B cell (primary cell): Measurements from ENCODE around the gene RPS25.

Experiments
- EZH2 ChIP-seq: IDR thresholded peaks from 2 replicates; pipeline ENCODE4 v1.6.1; 2012; ENCODE audit warnings: borderline replicate concordance, low read depth, mild to moderate bottlenecking, moderate library complexity, low read length; ENCODE audit not compliant: insufficient read depth, poor library complexity, severe bottlenecking
- TF ChIP-seq, protein P1 (sequence below): fragments of 200-600 bp; IDR thresholded peaks from one replicate; pipeline ENCODE4 v1.8.0; 2022; ENCODE audit warnings: antibody characterized with exemption, mild to moderate bottlenecking

DNA sequence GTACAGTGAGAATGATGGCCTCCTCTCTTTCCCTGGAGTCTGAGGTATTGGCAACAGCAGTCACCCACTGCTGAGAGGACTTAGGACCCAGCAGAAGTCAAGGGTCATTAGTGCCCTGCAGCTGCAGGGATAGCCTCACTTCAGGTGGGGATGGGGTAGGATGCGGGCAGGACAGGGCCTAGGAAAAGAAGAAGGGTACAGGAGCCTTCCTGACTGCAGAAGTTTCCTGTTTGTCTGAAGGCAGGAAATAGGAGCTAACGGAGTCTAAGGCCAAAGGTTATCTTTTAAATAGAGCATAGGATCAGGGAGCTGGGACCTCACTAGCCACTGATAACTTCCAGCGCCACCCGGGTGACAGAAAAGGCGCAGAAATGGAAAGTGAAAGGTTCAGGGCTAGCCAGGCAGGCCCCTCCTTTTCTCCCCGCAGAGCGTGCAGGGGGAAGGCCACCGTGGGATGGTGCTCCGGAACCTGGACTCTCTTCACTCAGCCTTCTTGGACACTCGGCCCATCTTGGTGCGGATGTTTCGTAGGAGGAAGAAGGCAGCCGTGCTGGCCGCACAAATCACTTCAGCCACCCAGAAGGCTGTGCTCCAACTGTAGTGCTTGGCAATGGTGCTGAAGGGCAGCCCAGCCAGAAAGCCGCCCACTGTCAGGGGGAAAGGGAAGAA is 6.4 kb upstream of the RPS25 start:
- TF ChIP-seq, protein P1, sequence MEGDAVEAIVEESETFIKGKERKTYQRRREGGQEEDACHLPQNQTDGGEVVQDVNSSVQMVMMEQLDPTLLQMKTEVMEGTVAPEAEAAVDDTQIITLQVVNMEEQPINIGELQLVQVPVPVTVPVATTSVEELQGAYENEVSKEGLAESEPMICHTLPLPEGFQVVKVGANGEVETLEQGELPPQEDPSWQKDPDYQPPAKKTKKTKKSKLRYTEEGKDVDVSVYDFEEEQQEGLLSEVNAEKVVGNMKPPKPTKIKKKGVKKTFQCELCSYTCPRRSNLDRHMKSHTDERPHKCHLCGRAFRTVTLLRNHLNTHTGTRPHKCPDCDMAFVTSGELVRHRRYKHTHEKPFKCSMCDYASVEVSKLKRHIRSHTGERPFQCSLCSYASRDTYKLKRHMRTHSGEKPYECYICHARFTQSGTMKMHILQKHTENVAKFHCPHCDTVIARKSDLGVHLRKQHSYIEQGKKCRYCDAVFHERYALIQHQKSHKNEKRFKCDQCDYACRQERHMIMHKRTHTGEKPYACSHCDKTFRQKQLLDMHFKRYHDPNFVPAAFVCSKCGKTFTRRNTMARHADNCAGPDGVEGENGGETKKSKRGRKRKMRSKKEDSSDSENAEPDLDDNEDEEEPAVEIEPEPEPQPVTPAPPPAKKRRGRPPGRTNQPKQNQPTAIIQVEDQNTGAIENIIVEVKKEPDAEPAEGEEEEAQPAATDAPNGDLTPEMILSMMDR = no peak
- TF ChIP-seq EZH2 = no peak
